Ovary (tissue), 9 donors: Measurements from ENCODE around the gene PTPRA. TPM values are rescaled to one million over a fixed set of nuclear protein-coding genes. Genes with fewer than 3 reads are reported as not detected.

Experiments
- DNase-seq, 5 donors: peaks; one replicate each; pipeline ENCODE4 v3.0.0-alpha.2; 2019 to 2020
- H3K27ac ChIP-seq, 2 donors: fragments of 200-600 bp; one replicate each; pipeline versions ENCODE4 v1.5.1 to v1.8.0; 2019 to 2022
- H3K27me3 ChIP-seq: fragments of 200-600 bp; one replicate; pipeline ENCODE4 v1.8.0; 2022
- H3K36me3 ChIP-seq: fragments of 200-600 bp; sonication (generic); one replicate; pipeline ENCODE4 v1.5.1; 2019
- H3K4me1 ChIP-seq: one replicate; pipeline ENCODE4 v1.8.1; 2013; ENCODE audit warnings: mild to moderate bottlenecking, moderate library complexity; ENCODE audit not compliant: insufficient read depth
- H3K4me3 ChIP-seq: fragments of 200-600 bp; sonication (generic); one replicate; pipeline ENCODE4 v1.5.1; 2017
- H3K9me3 ChIP-seq, 2 donors: fragments of 200-600 bp in 1 of 2; sonication (generic) in 1 of 2; one replicate each; pipeline versions ENCODE4 v1.5.1 to v1.8.1; 2013 to 2019; ENCODE audit warnings: mild to moderate bottlenecking in 1 of 2, moderate library complexity in 1 of 2
- EP300 ChIP-seq: sonication (generic); formaldehyde crosslinking; IDR thresholded peaks from one replicate; pipeline ENCODE4 v1.6.1; 2017; ENCODE audit warnings: antibody characterized with exemption
- POLR2A ChIP-seq: fragments of 450-650 bp; IDR thresholded peaks from one replicate; pipeline ENCODE4 v1.6.1; 2017; ENCODE audit warnings: antibody characterized with exemption, mild to moderate bottlenecking, moderate library complexity
- WGBS, 3 donors: extraction: QIAGEN DNeasy Blood & Tissue Kit in 1 of 3; methylation state at CpG; one replicate each; pipeline versions ENCODE4 v1.1.5 to v1.1.7; 2013 to 2017; 5-methylcytosine and 5-hydroxymethylcytosine counted together
- intact Hi-C, 4 donors: fragments of 100-400 bp; cut with DNase I; formaldehyde crosslinking; loops; one replicate each; pipeline versions ENCODE4 v1.11.0 to v1.15.1; 2022 to 2023
- polyA plus RNA-seq, 2 donors: library from polyadenylated mRNA; stranded (reverse); fragments of 200-250 nt in 1 of 2; fragments of 350-450 nt in 1 of 2; fragmentation: Illumina TruSeq in 1 of 2; extraction: RNeasy Lipid Tissue Mini Kit (QIAGEN cat#74804) in 1 of 2; gene quantifications; one replicate each; pipeline ENCODE4 v1.2.3, GENCODE V29; 2013 to 2014
- total RNA-seq, 7 donors: library from RNA; depleted of rRNA in 2 of 7; stranded (reverse); fragments of >200 nt in 2 of 7; fragmentation: NEBNext Ultra II Directional in 3 of 7; extraction: Animal tissue kit (Norgen Biotek cat#: 25700) in 3 of 7; gene quantifications; one replicate each; pipeline versions ENCODE4 v1.1.0 to v1.2.4, GENCODE V29; 2016 to 2023
- TF ChIP-seq, protein P1 (sequence below), 3 donors: fragments of 450-650 bp in 2 of 3; fragments of 200-600 bp in 1 of 3; IDR thresholded peaks; one replicate each; pipeline versions ENCODE4 v1.5.1 to v1.8.0; 2016 to 2022; ENCODE audit warnings: antibody characterized with exemption in 3 of 3, mild to moderate bottlenecking in 1 of 3
- donor health status: DM: no; HTN: no; CAD: no; lungs with moderate emphysema.
- donor health status: DM: no; HTN: no; CAD: no.
- donor health status: Bipolar disorder and iron deficiency.
- donor health status: DM: yes; HTN: yes; CAD: no.
- donor health status: DM: no; HTN: no; CAD: no.
- donor health status: DM: yes; HTN: yes; CAD: no.

Gene PTPRA
- total and polyA plus RNA-seq, 9 donors = 40.7 to 178 (median 71.8) TPM

DNA sequence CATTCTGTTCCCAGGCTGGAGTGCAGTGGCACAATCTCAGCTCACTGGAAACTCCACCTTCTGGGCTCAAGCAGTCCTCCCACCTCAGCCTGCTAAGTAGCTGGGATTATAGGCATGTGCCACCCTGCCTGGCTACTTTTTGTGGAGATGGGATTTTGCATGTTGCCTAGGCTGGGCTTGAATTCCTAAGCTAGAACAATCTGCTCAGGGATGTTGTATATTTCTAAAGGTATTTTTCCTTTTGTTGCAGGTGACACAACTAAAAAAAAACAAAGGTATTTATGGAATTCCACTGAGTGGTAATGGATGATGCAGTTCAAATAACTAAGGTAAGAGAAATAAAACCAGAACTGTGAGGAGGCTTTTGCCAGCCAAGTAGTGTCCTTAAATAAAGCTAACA lies 49.7 kb downstream of the PTPRA start:
- no peak for DNase-seq
- intact Hi-C loops = no loop called here
- H3K27ac ChIP-seq = no peak overlapping the region
- TF ChIP-seq, protein P1, sequence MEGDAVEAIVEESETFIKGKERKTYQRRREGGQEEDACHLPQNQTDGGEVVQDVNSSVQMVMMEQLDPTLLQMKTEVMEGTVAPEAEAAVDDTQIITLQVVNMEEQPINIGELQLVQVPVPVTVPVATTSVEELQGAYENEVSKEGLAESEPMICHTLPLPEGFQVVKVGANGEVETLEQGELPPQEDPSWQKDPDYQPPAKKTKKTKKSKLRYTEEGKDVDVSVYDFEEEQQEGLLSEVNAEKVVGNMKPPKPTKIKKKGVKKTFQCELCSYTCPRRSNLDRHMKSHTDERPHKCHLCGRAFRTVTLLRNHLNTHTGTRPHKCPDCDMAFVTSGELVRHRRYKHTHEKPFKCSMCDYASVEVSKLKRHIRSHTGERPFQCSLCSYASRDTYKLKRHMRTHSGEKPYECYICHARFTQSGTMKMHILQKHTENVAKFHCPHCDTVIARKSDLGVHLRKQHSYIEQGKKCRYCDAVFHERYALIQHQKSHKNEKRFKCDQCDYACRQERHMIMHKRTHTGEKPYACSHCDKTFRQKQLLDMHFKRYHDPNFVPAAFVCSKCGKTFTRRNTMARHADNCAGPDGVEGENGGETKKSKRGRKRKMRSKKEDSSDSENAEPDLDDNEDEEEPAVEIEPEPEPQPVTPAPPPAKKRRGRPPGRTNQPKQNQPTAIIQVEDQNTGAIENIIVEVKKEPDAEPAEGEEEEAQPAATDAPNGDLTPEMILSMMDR (IDR thresholded peaks at IDR 0.05) = no peak
- TF ChIP-seq POLR2A (no peak), EP300 (no peak)
- H3K27me3 ChIP-seq = no peaks in the 10 kb centered on the region
- H3K4me1 ChIP-seq = no peaks in the 10 kb centered on the region
- H3K4me3 ChIP-seq = no peak overlapping the region
- H3K9me3 ChIP-seq = no peaks in the 10 kb centered on the region
- H3K36me3 ChIP-seq = no peaks in the 10 kb centered on the region

DNA sequence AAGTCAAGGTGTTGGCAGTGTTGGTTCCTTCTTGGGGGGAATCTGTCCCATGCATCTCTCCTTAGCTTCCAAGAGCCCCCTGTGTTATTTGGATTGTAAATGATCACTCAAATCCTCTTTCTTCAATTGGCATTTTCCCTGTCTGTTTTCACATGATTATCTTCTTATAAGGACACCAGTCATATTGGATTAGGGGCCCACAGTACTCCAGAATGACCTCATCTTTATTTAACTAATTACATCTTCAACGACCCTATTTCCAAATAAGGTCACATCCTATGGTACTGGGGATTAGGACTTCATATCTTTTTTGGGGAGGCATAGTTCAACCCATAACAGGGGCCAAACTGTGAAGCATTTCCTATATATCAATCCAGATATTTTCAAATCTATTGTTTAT lies 57.3 kb downstream of the PTPRA start:
- intact Hi-C loops = no loop called here
- Histone ChIP-seq H3K27me3 (no peaks in the 10 kb centered on the region), H3K9me3 (no peaks in the 10 kb centered on the region), H3K36me3 (no peaks in the 10 kb centered on the region), H3K4me3 (no peak overlapping the region), H3K4me1 (no peaks in the 10 kb centered on the region), H3K27ac (no peak overlapping the region)
- no peak for DNase-seq
- WGBS, 3 donors = 61 to 67% (median 66%) methylated on average over 1 of the region's 1 CpG
- TF ChIP-seq EP300 = no peak
- TF ChIP-seq POLR2A = no peak
- TF ChIP-seq, protein P1 (IDR thresholded peaks at IDR 0.05) = no peak

DNA sequence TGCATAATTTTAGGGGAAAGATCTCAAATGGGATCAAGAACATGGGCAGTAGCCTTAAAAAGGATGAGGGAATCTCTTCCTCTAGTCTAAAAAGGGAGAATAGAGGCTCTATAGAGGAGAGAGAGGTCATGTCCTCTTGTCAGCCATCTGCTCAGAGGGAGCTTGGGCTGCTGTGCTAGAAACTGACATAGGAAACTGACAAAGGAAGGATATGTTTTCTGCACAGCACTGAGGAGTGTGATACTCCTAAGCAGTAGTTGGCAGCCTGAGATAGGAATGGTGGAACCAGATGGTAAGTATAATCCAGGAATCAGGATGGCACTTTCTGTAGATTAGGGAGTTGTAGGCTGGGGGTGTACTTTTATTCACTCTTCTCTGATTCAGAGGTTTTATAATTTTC lies 59.2 kb downstream of the PTPRA start:
- Histone ChIP-seq H3K36me3 (no peaks in the 10 kb centered on the region), H3K4me3 (no peak overlapping the region), H3K9me3 (no peaks in the 10 kb centered on the region), H3K27me3 (no peaks in the 10 kb centered on the region), H3K27ac (no peak overlapping the region), H3K4me1 (no peaks in the 10 kb centered on the region)
- no peak for DNase-seq
- intact Hi-C loops = no loop called here
- TF ChIP-seq, protein P1 (IDR thresholded peaks at IDR 0.05) = no peak
- TF ChIP-seq POLR2A (no peak), EP300 (no peak)

DNA sequence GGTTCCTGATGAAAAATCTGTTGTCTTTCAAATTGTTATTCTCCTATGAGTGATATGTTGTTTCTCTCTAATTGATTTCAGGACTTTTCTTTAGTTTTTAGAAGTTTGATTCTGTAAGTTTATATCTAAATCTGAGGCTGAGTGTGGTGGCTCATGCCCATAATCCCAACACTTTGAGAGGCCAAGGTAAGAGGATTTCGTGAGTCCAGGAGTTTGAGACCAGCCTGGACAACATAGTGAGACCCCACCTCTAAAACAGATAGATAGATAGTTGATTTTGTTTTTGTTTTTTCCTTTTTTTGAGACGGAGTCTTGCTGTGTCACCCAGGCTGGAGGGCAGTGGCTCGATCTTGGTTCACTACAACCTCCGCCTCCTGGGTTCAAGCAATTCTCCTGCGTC lies 64.6 kb downstream of the PTPRA start:
- Histone ChIP-seq H3K9me3 (no peaks in the 10 kb centered on the region), H3K36me3 (no peaks in the 10 kb centered on the region), H3K4me1 (no peaks in the 10 kb centered on the region), H3K4me3 (no peak overlapping the region), H3K27ac (no peak overlapping the region), H3K27me3 (no peaks in the 10 kb centered on the region)
- DNase-seq = no peak
- 97 to 98% (median 98%) methylated on average over 5 of the region's 5 CpGs for WGBS, 3 donors
- TF ChIP-seq POLR2A = no peak
- TF ChIP-seq EP300 = no peak
- TF ChIP-seq, protein P1 (IDR thresholded peaks at IDR 0.05) = no peak
- intact Hi-C loops = no loop called here

DNA sequence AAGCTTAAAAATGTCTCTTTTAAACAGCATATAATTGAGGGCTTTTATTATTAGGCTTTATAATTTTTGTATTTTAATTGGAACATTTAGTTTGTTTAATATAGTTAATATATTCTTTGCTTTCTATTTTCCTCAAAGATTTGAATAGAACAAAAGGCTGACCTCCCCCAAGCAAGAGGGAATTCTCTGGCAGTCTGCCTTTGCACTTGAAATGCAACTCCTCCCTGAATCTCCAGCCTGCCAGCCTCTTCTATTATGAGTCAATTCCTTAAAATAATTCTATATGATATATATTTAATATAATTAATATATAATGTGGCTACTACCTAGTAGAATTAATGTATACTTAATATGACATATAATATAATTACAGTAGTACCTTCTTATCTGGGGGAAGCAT lies 69.2 kb downstream of the PTPRA start:
- Histone ChIP-seq H3K4me1 (no peaks in the 10 kb centered on the region), H3K27me3 (no peaks in the 10 kb centered on the region), H3K36me3 (no peaks in the 10 kb centered on the region), H3K9me3 (no peaks in the 10 kb centered on the region), H3K4me3 (no peak overlapping the region), H3K27ac (no peak overlapping the region)
- DNase-seq = no peak
- TF ChIP-seq, protein P1 (IDR thresholded peaks at IDR 0.05) = no peak
- no peak for TF ChIP-seq EP300
- no peak for TF ChIP-seq POLR2A
- intact Hi-C loops = no loop called here
